A673 (cell line): Measurements from ENCODE around the gene SCUBE1.

Experiments used
- EZH2 ChIP-seq: fragments of 200-600 bp; sonication (generic); IDR thresholded peaks from 2 replicates; pipeline ENCODE4 v1.6.1; 2017; ENCODE audit warnings: borderline replicate concordance, low read depth, mild to moderate bottlenecking, mixed read lengths, antibody characterized with exemption, low read length; ENCODE audit not compliant: poor library complexity, severe bottlenecking
- TF ChIP-seq, protein P1 (sequence below): fragments of 300-800, 200-600 bp; sonication (generic); conservative IDR thresholded peaks from 2 replicates; pipeline ENCODE4 v1.5.1; 2017; ENCODE audit warnings: low read depth, mild to moderate bottlenecking, antibody characterized with exemption, low read length, moderate library complexity, mixed read lengths

DNA sequence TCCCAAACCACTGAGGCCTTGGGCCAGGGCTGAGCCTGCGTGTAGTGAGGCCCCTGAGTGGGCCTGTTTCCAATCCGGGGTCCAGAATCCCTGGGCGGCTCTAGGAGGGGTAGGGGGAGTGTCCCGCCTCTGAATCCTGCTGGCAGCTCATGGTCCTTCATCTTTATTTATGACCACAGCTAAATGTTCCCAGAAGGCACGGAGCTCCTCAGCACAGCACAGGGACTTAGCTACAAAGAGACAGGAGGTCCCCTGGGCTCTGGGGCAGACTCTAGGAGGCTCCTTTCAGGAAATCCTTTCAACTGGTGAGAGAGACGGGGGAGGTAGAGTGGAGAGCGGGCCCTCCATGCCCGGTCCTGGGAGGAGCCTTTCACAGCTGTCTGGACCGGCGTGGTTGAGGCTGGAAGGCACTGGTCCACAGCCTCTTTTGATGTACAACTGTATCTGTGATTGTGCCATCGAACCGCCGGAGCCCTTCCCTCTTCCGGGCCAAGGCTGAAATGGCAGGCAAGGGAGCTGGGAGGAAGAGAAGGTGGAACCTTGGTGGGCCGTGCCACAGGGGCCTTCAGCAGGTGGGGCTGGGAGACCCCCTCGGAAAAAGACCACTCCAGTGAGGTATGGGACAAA, 46.8 kb downstream of the SCUBE1 start:
- TF ChIP-seq, protein P1, sequence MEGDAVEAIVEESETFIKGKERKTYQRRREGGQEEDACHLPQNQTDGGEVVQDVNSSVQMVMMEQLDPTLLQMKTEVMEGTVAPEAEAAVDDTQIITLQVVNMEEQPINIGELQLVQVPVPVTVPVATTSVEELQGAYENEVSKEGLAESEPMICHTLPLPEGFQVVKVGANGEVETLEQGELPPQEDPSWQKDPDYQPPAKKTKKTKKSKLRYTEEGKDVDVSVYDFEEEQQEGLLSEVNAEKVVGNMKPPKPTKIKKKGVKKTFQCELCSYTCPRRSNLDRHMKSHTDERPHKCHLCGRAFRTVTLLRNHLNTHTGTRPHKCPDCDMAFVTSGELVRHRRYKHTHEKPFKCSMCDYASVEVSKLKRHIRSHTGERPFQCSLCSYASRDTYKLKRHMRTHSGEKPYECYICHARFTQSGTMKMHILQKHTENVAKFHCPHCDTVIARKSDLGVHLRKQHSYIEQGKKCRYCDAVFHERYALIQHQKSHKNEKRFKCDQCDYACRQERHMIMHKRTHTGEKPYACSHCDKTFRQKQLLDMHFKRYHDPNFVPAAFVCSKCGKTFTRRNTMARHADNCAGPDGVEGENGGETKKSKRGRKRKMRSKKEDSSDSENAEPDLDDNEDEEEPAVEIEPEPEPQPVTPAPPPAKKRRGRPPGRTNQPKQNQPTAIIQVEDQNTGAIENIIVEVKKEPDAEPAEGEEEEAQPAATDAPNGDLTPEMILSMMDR: no peak
- TF ChIP-seq EZH2: no peak
